Tongue (tissue), 2 donors: ENCODE data around the gene OR2T2. TPM values are rescaled to one million over a fixed set of nuclear protein-coding genes. Genes with fewer than 3 reads are reported as not detected.
"Not testable (repeated sequence)": the region's sequence is repeated elsewhere in the genome, so short reads cannot be mapped to it uniquely, and the experiment has no call there.

Experiments used
- DNase-seq: peaks from one replicate; pipeline ENCODE4 v3.0.0-alpha.2; 2015
- total RNA-seq: library from RNA; depleted of rRNA; stranded (reverse); fragments of >200 nt; gene quantifications from one replicate; pipeline ENCODE4 v1.2.3, GENCODE V29; 2014

The OR2T2 gene
- total RNA-seq, result not detected

DNA sequence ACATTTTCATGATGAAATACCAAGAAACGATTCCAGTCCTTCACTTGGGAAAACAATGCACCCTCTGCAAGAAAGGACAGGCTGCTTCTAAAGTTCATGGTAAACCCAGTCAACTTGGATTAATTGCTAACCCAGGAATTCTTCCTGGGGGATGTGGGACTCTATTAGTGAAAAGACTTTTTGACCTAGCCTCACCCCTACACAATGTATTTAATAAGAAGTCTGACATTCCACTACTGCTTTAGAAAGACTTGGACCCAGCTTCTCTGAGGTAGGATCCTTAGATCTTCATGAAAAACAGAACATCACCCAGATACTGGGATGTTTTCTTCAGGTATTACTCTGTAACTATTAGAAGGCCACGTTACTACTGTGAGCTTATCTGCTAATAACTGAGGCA is at the start of gene OR2T2:
Gene OR2T2 (plus strand): TSS at position 239 of the 400 bp plus-strand sequence. CDS start 7,161 bp downstream, outside the sequence.
- not testable (repeated sequence) for DNase-seq

DNA sequence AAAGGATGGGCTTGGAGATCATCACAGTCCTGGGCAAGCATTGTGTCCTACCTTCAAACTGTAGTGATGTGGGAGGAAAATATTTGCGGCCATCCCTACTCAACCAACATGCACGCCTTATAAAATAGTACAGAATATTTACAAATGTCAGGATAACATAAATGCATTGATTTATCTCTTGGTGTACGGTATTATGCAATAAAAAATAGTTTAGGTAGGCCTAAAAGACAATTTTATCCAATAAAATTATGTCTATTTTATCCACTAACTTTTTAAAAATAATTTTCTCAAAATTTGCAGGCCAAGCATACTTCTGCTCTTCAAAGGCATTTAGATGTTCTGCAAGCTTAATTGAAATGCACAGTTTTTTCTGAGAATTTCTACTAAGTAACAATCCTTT is 42.7 kb upstream of the OR2T2 start, which contains the start of gene OR2T1:
Gene OR2T1 (plus strand): TSS at position 301 of the 400 bp plus-strand sequence. CDS start 3,100 bp downstream, outside the sequence.
- DNase-seq, result no peak

DNA sequence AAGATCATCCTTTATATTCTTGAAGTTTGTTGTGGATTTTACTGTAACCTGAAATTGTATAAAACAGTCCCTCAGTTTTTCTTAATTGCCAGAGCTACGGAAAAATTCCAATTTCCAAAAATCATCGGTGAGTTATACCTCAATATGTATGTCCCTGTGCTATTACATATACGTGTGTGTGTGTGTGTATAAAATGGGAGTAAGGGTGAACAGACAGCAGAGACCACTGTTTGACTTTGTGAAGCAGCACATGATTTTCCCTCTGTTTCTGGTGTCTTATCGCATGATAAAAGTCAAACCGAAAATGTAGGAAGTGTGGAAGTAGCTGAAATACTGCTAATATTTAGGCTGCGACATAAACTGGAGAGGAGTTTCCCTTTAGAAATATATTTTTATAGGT is 41.4 kb upstream of the OR2T2 start:
- no peak for DNase-seq

GRCh38 chr1:248406721-248407692 is 38.4 kb upstream of the OR2T2 start:
- DNase-seq, result no peak

GRCh38 chr1:248416226-248416625 is 29.2 kb upstream of the OR2T2 start:
- DNase-seq, result no peak

- DNase-seq, result no peak
Measured at GRCh38 chr1:248417854-248418253, 27.6 kb upstream of the OR2T2 start.

- DNase-seq, result no peak
Measured at GRCh38 chr1:248421384-248421783, 24.1 kb upstream of the OR2T2 start.

DNA sequence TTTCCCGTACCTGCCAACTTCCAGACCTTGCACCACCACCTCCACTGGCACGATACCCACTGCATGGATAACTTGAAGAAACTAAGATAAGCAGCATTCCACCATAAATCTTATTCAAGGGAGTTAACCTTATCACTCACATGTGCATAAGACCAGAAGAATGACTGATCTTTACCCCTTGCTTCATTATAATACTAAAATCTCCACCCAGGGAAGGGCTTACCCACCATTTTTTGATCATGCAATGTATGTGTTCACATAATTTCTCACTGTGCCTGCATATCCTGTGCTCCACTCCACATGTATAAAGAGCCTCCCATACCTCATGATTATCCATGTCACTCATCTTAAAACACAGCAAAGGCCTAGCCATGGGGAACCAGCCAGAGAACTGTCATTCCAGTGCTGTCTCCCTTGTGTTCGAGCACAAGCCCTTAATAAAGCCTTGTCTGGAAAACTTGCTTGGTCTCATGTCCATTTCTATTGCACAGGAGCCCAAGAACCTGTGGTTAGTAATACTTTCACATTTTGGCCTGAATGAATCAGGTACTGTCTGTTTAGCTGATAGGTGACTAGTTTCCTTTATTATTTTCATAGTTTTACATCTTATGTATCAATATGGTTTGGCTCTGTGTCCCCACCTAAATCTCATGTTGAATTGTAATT is 17.8 kb upstream of the OR2T2 start:
- DNase-seq, result not testable (repeated sequence)

- DNase-seq, result not testable (repeated sequence)
Measured at GRCh38 chr1:248428192-248428533, 17.3 kb upstream of the OR2T2 start.

DNA sequence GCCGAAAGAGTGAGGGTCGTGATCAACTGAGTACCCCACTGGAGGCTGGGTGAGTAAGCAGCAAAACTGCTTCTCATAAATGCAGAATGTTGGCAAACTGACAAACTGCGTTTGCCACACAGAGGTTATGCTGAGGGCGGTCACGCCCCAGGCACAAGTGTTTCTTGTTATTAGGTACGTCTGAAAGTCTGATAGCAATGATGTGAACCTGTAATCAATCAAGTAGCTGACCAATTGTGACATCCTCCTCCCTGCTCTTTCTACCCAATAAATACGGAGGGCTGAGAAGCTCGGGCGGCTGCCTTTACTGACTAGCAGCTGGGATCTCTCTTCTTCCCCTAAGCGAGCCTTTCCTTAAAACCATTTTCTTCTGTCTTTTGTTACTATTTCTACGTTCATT is 13.8 kb upstream of the OR2T2 start:
- not testable (repeated sequence) for DNase-seq

- DNase-seq, result not testable (repeated sequence)
Measured at GRCh38 chr1:248432201-248432600, 13.2 kb upstream of the OR2T2 start.

DNA sequence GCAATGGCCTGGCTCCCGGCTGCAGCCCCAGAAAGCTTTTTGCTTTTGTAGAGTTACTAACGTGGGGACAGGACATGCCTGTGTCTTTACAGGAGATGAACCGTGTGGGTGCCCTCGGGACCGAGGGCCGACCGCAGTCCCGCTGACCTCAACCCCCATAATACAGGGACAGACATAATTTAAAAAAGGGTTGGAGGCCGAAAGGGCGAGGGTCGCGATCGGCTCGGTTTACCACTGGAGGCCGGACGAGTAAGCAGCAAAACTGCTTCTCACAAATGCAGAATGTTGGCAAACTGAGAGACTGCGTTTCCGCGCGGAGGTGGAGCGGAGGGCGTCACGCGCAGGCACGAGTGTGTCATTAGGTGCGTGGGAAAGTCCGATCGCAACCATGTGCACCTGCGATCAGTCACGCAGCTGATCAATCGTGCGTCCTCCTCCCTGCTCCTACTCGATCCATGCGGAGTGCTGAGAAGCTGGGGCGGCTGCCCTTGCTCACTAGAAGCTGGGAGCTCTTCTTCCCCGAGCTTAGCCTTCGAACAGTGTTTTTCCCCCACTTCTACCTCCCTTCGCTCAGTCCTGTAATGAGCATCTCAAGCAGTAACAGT is 11.5 kb upstream of the OR2T2 start:
- not testable (repeated sequence) for DNase-seq

- DNase-seq, result not testable (repeated sequence)
Measured at GRCh38 chr1:248434913-248435312, 10.5 kb upstream of the OR2T2 start.

DNA sequence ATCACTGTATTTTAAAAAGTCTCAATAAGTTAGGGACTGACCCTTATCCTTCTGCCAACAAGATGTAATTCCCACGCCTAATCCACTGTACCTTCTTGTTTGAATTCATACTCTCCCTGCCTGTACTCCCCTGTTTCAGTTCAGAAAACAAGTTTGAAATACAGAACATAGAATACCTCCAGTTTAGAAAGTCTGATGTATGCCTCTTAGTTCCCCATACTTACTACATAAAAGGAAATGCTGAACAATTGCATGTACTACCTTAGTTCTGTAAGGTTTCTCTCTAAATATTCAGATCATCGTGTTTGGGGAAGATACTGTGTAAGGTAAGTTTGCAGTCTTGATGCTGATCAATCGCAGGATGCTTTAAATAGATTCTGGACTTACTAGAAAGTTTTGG is 9.1 kb upstream of the OR2T2 start:
- DNase-seq, result not testable (repeated sequence)

- not testable (repeated sequence) for DNase-seq
Measured at GRCh38 chr1:248438668-248439067, 6.8 kb upstream of the OR2T2 start.

DNA sequence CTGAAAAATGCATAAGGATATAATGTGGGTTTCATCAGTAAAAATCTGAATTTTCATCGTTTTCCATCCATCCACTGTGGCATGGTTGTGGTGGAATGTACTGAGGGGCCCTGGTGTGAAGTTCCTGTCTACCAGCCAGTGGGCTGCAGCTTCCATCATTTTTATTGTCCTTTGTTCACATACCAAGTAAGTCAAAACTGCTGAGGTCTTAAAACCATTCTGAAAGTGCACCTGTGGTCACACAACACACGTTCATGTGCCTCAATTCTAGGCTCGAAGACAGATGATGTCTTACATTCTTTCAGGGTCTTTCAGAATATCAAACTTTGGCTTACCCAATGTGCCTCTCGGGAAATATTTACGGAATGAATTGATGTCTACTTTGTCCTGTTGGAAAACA is 6.2 kb upstream of the OR2T2 start:
- not testable (repeated sequence) for DNase-seq

DNA sequence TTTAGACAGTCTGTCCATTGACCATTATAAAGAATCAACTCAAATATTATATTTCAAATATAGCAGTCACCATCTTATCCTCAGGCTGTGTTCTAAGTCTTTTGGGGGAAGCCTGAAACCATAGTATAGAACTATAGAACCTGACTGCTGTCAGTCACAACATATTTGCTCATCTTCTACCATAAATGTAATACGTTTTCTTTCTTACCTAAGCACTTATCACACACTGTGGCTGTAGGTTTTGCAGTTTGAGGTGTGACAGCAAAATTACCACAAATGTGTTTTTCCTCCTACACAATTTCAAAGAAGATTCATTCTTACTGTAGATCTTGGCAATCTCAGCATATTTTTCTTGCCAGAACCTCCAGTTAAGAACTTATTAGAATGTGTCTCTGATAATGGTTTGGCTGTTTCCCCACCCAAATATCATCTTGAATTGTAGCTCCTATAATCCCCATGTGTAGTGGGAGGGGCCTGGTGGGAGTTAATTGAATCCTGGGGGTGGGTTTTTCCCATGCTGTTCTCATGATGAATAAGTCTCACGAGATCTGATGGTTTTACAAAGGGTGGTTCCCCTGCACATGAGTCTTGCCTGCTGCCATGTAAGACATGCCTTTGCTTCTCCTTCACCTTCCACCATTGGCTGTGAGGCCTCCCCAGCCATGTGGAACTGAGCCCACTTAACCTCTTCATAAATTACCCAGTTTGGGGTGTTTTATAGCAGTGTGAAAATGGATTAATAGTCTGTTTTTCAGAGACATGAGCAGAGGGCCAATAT is 2.7 kb upstream of the OR2T2 start:
- not testable (repeated sequence) for DNase-seq

DNA sequence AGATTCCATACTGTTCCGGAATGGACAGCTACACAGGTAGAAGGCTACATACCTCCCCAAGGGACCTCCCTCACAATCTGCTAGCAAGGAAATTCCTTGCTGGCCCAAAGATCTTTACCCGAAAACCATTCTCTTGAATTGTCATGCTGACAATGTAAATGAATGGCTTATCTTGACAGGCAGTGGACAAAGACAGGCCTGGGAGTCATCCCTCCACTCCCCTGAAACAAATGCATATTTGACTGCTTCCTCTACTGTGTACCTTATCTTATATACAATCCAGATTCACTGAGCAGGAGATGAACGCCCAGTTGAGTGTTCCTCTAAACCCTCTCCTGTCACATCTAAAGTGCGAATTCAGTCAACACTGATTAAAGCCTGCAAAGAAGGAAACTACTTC is 834 bp upstream of the OR2T2 start:
- not testable (repeated sequence) for DNase-seq

GRCh38 chr1:248448409-248449074 is 3.1 kb downstream of the OR2T2 start:
- DNase-seq, result not testable (repeated sequence)

- DNase-seq, result not testable (repeated sequence)
Measured at GRCh38 chr1:248449821-248450465, 4.5 kb downstream of the OR2T2 start.
